Measurements from ENCODE around the gene HIGD2B.

HIGD2B gene

DNA sequence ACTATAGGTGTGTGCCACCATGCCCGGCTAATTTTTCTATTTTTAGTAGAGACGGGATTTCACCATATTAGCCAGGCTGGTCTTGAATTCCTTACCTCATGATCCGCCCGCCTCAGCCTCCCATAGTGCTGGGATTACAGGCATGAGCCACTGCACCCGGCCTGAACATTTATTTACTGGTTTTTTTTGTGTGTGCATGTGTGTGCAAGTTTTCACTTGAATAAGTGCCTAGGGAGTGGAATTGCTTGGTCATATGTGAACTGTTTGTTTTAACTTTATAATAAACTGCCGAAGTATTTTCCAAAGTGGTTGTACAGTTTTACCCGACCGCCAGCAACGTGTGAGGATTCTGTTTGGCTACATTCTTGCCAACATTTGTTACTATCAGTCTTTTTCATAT, 14.1 kb upstream of the HIGD2B start:
- in situ Hi-C loops (cut with HindIII; ENCODE audit: low sequenced_read_pairs) = no loop called here
- H3K4me3 ChIP-seq (ENCODE audit: low read depth, low read length) = no peak overlapping the region
- TF ChIP-seq, protein P1, sequence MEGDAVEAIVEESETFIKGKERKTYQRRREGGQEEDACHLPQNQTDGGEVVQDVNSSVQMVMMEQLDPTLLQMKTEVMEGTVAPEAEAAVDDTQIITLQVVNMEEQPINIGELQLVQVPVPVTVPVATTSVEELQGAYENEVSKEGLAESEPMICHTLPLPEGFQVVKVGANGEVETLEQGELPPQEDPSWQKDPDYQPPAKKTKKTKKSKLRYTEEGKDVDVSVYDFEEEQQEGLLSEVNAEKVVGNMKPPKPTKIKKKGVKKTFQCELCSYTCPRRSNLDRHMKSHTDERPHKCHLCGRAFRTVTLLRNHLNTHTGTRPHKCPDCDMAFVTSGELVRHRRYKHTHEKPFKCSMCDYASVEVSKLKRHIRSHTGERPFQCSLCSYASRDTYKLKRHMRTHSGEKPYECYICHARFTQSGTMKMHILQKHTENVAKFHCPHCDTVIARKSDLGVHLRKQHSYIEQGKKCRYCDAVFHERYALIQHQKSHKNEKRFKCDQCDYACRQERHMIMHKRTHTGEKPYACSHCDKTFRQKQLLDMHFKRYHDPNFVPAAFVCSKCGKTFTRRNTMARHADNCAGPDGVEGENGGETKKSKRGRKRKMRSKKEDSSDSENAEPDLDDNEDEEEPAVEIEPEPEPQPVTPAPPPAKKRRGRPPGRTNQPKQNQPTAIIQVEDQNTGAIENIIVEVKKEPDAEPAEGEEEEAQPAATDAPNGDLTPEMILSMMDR (IDR thresholded peaks at IDR 0.05; ENCODE audit: low read depth, low read length) = no peak
- DNase-seq (ENCODE audit: low read depth, low spot score) = no peak

DNA sequence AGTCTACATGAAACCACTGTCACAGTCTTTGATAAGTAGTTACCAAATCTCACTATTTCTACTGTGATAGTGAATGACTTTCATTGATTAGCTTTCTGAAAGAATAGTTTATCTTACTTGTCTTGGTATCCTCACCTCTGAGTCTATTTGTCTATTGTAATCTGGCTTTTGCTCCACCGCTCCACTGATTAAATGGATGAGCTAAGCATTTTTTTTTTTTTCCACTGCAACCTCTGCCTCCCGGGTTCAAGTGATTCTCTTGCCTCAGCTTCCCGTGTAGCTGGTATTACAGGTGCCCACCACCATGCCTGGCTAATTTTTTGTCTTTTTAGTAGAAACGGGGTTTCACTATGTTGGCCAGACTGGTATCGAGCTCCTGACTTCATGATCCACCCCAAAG, 13.0 kb upstream of the HIGD2B start:
- TF ChIP-seq, protein P1 (IDR thresholded peaks at IDR 0.05; ENCODE audit: low read depth, low read length) = no peak
- H3K4me3 ChIP-seq (ENCODE audit: low read depth, low read length) = no peak overlapping the region
- in situ Hi-C loops (cut with HindIII; ENCODE audit: low sequenced_read_pairs) = no loop called here
- DNase-seq (ENCODE audit: low read depth, low spot score) = no peak

DNA sequence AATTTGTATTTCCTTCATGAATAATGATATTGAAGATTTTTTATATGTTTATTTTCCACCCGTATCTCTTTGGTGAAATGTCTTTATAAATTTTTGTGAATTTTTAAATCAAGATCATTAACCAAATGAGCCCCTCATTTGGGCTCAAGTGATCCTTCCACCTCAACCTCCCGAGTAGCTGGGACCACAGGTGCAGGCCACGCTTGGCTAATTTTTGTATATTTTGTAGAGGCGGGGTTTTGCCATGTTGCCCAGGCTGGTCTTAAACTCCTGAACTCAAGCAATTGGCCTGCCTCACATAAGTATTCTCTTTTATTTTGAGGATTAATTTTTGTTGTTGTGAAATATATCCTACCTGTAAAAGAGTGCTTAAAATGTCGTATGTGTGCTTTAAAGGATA, 5.0 kb upstream of the HIGD2B start:
- H3K4me3 ChIP-seq (ENCODE audit: low read depth, low read length) = no peak overlapping the region
- in situ Hi-C loops (cut with HindIII; ENCODE audit: low sequenced_read_pairs) = no loop called here
- TF ChIP-seq, protein P1 (IDR thresholded peaks at IDR 0.05; ENCODE audit: low read depth, low read length) = no peak
- DNase-seq (ENCODE audit: low read depth, low spot score) = no peak

DNA sequence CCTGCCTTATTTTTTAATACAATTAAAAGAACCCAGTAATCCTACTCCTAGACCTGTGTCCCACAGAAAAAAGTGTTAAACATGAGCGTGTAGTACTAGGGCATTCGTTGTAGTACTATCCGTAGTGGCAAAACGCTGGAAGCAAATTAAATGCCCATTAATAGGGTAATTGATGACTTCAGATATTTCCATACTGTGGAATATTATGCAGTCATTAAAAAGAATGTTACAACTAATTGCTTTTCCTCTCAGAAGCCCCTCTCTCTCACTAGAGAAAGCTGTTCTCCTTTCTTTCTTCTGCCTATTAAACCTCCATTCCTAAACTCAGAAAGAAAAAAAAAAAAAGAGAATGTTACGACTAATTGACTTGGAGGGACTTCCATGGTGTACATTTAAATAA, 2.7 kb upstream of the HIGD2B start:
- no peak for DNase-seq (ENCODE audit: low read depth, low spot score)
- H3K4me3 ChIP-seq (ENCODE audit: low read depth, low read length) = no peak overlapping the region
- in situ Hi-C loops (cut with HindIII; ENCODE audit: low sequenced_read_pairs) = no loop called here
- TF ChIP-seq, protein P1 (IDR thresholded peaks at IDR 0.05; ENCODE audit: low read depth, low read length) = no peak

DNA sequence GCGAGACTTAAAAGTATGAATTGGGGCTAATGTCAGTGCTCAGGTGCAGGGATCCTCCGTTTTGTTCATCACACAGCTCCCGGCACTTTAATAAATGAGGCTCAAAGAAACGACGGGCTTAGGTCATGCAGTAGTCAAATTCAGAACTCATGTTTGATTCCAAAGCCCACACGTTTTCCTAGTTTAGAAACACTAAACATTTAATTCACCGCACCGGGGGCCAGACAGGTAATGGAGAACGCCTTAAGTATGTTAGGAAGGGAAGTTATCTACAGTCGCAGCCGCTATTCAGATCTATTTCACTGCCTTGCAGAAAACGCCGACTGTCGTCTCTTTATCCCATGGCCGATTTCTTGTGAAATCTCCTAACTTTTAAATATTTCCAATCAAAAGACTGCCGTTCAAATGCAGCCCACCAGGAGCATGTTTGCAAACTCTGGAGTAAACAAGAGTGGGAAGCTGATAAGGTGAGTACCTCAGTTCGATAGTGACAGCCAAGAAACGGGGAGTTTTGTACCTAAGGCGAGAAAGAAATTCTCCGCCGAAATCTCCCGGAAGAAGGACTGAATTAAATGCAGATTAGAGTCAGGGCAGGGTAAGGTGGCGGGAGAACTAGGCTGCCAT, 569 bp downstream of the HIGD2B start:
- DNase-seq (ENCODE audit: low read depth, low spot score) = no peak

DNA sequence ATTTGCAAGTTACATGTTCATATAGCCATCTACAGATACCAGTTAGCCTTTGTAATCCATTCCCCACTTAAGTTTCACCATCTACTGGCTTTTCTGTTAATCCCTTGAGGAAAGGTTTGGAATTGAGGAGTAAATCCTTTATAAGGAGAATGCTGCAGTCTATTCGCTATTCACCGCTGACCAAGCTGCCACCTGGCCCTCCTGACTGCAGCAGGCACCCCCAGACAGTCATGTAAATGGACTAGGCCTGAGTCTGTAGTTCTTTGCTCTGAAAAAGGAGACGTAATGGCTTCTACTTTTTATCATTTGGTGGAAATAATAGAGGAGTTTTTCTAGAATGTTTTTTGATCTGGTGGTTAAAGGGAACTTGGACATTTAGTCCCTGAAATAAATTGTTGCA, 3.2 kb downstream of the HIGD2B start:
- H3K4me3 ChIP-seq (ENCODE audit: low read depth, low read length) = no peak overlapping the region
- in situ Hi-C loops (cut with HindIII; ENCODE audit: low sequenced_read_pairs) = no loop called here
- TF ChIP-seq, protein P1 (IDR thresholded peaks at IDR 0.05; ENCODE audit: low read depth, low read length) = no peak
- no peak for DNase-seq (ENCODE audit: low read depth, low spot score)

More for the DNA sequence above, 569 bp downstream of the HIGD2B start:
- TF ChIP-seq, protein P1 (IDR thresholded peaks at IDR 0.05; ENCODE audit: low read depth, low read length) = no peak
- peak overlapping the region; percentile 80 for H3K4me3 ChIP-seq (ENCODE audit: low read depth, low read length)
- in situ Hi-C loops (cut with HindIII; ENCODE audit: low sequenced_read_pairs) = no loop called here
